Ascending aorta (tissue), 2 donors: Measurements from ENCODE around the gene RNASE8. TPM values are rescaled to one million over a fixed set of nuclear protein-coding genes. Genes with fewer than 3 reads are reported as not detected.

ENCODE experiments used
- DNase-seq, 2 donors: peaks; one replicate each; pipeline ENCODE4 v3.0.0-alpha.2; 2019; ENCODE audit warnings: low spot score in 2 of 2
- H3K27ac ChIP-seq, 2 donors: fragments of 200-600 bp; sonication (generic); one replicate each; pipeline ENCODE4 v1.5.1; 2016 to 2017; ENCODE audit warnings: mild to moderate bottlenecking in 1 of 2
- H3K27me3 ChIP-seq: fragments of 200-600 bp; sonication (generic); one replicate; pipeline ENCODE4 v1.5.1; 2017
- H3K36me3 ChIP-seq, 2 donors: fragments of 200-600 bp; sonication (generic); one replicate each; pipeline ENCODE4 v1.5.1; 2016
- H3K4me1 ChIP-seq, 2 donors: fragments of 200-600 bp; sonication (generic); one replicate each; pipeline ENCODE4 v1.5.1; 2016 to 2017; ENCODE audit warnings: mild to moderate bottlenecking in 1 of 2
- H3K4me3 ChIP-seq, 2 donors: fragments of 200-600 bp; sonication (generic); one replicate each; pipeline ENCODE4 v1.5.1; 2016 to 2017; ENCODE audit warnings: mild to moderate bottlenecking in 1 of 2
- H3K9me3 ChIP-seq, 2 donors: fragments of 200-600 bp; sonication (generic); one replicate each; pipeline ENCODE4 v1.5.1; 2016
- intact Hi-C: fragments of 100-400 bp; cut with DNase I; formaldehyde crosslinking; loops from one replicate; pipeline ENCODE4 v1.15.1; 2023
- total RNA-seq: library from RNA; depleted of rRNA; stranded (reverse); fragments of >200 nt; gene quantifications from one replicate; pipeline ENCODE4 v1.1.0, GENCODE V29; 2016
- TF ChIP-seq, protein P1 (sequence below), 3 experiments: fragments of 200-600 bp in 2 of 3; fragments of 450-650 bp in 1 of 3; sonication (generic) in 2 of 3; IDR thresholded peaks; one replicate each; pipeline ENCODE4 v1.5.1; 2016 to 2019; ENCODE audit warnings: antibody characterized with exemption in 3 of 3, mild to moderate bottlenecking in 1 of 3, moderate library complexity in 1 of 3

Gene RNASE8
- total RNA-seq, 1 donor from 2014 or later, result not detected

- Histone ChIP-seq H3K36me3 (no peaks in the 10 kb centered on the region), H3K27ac (no peak overlapping the region), H3K4me1 (no peaks in the 10 kb centered on the region), H3K9me3 (no peaks in the 10 kb centered on the region), H3K27me3 (no peaks in the 10 kb centered on the region), H3K4me3 (no peak overlapping the region)
- intact Hi-C loops, result no loop called here
- no peak for DNase-seq
- TF ChIP-seq, protein P1, sequence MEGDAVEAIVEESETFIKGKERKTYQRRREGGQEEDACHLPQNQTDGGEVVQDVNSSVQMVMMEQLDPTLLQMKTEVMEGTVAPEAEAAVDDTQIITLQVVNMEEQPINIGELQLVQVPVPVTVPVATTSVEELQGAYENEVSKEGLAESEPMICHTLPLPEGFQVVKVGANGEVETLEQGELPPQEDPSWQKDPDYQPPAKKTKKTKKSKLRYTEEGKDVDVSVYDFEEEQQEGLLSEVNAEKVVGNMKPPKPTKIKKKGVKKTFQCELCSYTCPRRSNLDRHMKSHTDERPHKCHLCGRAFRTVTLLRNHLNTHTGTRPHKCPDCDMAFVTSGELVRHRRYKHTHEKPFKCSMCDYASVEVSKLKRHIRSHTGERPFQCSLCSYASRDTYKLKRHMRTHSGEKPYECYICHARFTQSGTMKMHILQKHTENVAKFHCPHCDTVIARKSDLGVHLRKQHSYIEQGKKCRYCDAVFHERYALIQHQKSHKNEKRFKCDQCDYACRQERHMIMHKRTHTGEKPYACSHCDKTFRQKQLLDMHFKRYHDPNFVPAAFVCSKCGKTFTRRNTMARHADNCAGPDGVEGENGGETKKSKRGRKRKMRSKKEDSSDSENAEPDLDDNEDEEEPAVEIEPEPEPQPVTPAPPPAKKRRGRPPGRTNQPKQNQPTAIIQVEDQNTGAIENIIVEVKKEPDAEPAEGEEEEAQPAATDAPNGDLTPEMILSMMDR (IDR thresholded peaks at IDR 0.05), result no peak
Measured at GRCh38 chr14:21049271-21049673, 8.3 kb upstream of the RNASE8 start.

GRCh38 chr14:21050597-21050996 is 7.0 kb upstream of the RNASE8 start:
- TF ChIP-seq, protein P1 (IDR thresholded peaks at IDR 0.05), result no peak
- no peaks in the 10 kb centered on the region for H3K27me3 ChIP-seq
- no peak overlapping the region for H3K27ac ChIP-seq
- DNase-seq, result no peak
- H3K36me3 ChIP-seq, result no peaks in the 10 kb centered on the region
- no peaks in the 10 kb centered on the region for H3K9me3 ChIP-seq
- no peak overlapping the region for H3K4me3 ChIP-seq
- intact Hi-C loops, result no loop called here
- H3K4me1 ChIP-seq, result no peaks in the 10 kb centered on the region

DNA sequence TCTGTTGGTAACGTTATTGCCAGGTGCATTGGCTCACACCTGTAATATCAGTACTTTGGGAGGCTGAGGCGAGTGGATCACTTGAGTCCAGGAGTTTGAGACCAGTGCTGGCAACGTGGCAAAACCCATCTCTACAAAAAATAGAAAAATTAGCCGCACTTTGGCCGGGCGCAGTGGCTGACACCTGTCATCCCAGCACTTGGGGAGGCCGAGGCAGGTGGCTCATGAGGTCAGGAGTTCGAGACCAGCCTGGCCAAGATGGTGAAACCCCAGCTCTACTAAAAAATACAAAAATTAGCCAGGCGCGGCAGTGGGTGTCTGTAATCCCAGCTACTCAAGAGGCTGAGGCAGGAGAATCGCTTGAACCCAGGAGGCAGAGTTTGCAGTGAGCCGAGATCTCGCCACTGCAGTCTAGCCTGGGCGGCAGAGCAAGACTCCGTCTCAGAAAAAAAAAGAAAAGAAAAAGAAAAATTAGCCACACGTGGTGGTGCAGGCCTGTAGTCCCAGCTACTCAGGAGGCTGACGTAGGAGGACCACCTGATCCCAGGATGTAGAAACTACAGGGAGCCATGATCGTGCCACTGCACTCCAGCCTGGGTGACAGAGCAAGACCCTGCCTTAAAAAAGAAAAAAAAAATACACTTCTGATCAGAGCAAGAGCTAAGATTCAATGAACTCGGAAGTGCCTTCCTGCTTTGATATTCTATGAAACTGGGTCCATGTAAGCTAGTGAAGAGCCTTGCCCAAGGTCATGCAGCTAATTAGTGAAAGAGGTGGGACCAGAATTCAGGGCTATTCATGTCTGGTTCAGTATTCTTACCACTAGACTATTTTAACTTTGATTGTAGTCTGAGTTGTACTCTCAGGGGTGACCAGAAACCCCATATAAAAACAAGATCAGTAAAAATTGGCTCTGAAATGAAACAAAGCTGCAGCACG is 4.2 kb upstream of the RNASE8 start:
- Histone ChIP-seq H3K27me3 (no peaks in the 10 kb centered on the region), H3K27ac (no peak overlapping the region), H3K4me1 (no peaks in the 10 kb centered on the region), H3K36me3 (no peaks in the 10 kb centered on the region), H3K4me3 (no peak overlapping the region), H3K9me3 (no peaks in the 10 kb centered on the region)
- intact Hi-C loops, result no loop called here
- no peak for DNase-seq
- TF ChIP-seq, protein P1 (IDR thresholded peaks at IDR 0.05), result no peak

DNA sequence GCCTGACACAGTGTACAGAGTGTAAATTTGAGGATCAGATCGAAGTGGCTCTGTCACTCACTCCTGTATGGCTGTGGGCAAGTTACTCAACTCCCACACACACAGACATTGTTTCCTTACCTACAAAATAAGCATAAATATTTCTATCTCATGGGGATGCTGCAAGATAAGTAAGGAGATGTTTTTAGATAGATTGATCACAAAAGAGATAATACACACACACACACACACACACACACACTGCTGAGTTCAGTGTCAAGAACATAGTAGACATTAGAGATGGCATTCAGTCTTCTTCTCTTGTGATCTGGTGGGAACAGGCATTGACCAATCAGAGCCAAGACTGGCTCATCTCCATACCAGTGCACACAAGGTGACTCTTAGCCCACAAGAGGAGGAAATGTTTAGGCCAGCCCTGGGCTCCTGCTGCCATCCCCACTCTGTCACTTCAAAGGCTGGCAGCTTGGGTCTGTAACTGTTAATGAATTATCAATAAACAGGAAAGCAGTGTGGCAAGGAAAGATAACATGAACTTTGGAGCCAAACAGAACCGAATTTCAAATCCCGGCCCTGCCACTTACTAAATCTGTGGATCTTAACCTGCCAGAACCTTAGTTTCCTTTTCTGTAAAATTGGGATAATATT is 3.4 kb upstream of the RNASE8 start:
- Histone ChIP-seq H3K4me1 (no peaks in the 10 kb centered on the region), H3K36me3 (no peaks in the 10 kb centered on the region), H3K9me3 (no peaks in the 10 kb centered on the region), H3K27me3 (no peaks in the 10 kb centered on the region), H3K4me3 (no peak overlapping the region), H3K27ac (no peak overlapping the region)
- intact Hi-C loops, result no loop called here
- TF ChIP-seq, protein P1 (IDR thresholded peaks at IDR 0.05), result no peak
- DNase-seq, result no peak

DNA sequence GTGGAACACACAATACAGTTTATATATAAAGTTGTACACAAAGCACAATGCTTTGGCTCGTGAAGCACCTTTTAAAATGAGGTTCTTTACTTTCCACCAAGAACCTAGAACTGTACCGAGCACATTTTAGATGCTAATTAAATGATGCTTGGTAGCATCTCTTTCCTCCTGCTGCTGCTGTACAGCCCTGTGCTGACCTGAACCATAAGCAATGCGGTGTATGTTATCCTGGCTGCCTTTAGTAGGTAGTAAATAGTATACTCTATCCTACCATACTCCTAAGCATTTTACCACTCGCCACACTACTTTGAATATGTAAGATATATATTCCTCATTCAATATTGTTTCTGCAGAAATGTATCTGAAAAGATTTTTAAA is 2.9 kb upstream of the RNASE8 start:
- intact Hi-C loops, result no loop called here
- no peaks in the 10 kb centered on the region for H3K4me1 ChIP-seq
- no peaks in the 10 kb centered on the region for H3K9me3 ChIP-seq
- H3K4me3 ChIP-seq, result no peak overlapping the region
- TF ChIP-seq, protein P1 (IDR thresholded peaks at IDR 0.05), result no peak
- H3K27me3 ChIP-seq, result no peaks in the 10 kb centered on the region
- no peaks in the 10 kb centered on the region for H3K36me3 ChIP-seq
- H3K27ac ChIP-seq, result no peak overlapping the region
- no peak for DNase-seq
